K562 (cell line): ENCODE measurements around the gene ACBD4. TPM values are rescaled to one million over a fixed set of nuclear protein-coding genes. Genes with fewer than 3 reads are reported as not detected.

Source experiments
- CEBPZ ChIP-seq: fragments of 150-350 bp; IDR thresholded peaks from 2 replicates; pipeline ENCODE4 v1.6.1; 2014; ENCODE audit warnings: low read depth, mild to moderate bottlenecking, low read length, borderline replicate concordance
- E2F6 ChIP-seq, 2 experiments: IDR thresholded peaks; 2 replicates each; pipeline ENCODE4 v1.6.1; 2011; ENCODE audit warnings: borderline replicate concordance in 1 of 2, control low read depth in 1 of 2, low read depth in 1 of 2, low read length in 1 of 2, mild to moderate bottlenecking in 1 of 2, mixed read lengths in 1 of 2, moderate library complexity in 1 of 2; ENCODE audit not compliant: insufficient read depth in 1 of 2, insufficient read length in 1 of 2, poor library complexity in 1 of 2, severe bottlenecking in 1 of 2; ENCODE audit errors: extremely low read depth in 1 of 2
- GATA2 ChIP-seq: sonication (generic); formaldehyde crosslinking; IDR thresholded peaks from 2 replicates; pipeline ENCODE4 v1.4.0; 2020; ENCODE audit warnings: mild to moderate bottlenecking, missing genetic modification reagents
- PRPF4 ChIP-seq: fragments of 200-400 bp; formaldehyde crosslinking; IDR thresholded peaks from one replicate; pipeline ENCODE4 v1.6.1; 2017; ENCODE audit warnings: low read length, low read depth, mild to moderate bottlenecking; ENCODE audit not compliant: insufficient read depth, poor library complexity, severe bottlenecking
- XRCC3 ChIP-seq: fragments of 450-650 bp; IDR thresholded peaks from 2 replicates; pipeline ENCODE4 v1.6.1; 2017; ENCODE audit warnings: mild to moderate bottlenecking, moderate library complexity
- microRNA-seq: library from miRNA; unstranded; fragments of <30 nt; microRNA quantifications from one replicate; pipeline ENCODE4, GENCODE V29; 2018; ENCODE audit warnings: borderline microRNAs expressed
- polyA plus RNA-seq, 8 experiments: library from polyadenylated mRNA; depleted of rRNA in 4 of 8; stranded (reverse) in 5 of 8; unstranded in 3 of 8; fragments of >200 nt; fragmentation: Nextera tagmentation in 2 of 8; fragmentation: Illumina TruSeq in 1 of 8; extraction: Ambion mirVana in 2 of 8; extraction: Trizol in 1 of 8; gene quantifications; 2 replicates each; pipeline versions ENCODE4 v1.2.1 to v1.2.3, GENCODE V29; 2011 to 2014; ENCODE audit warnings: inconsistent platforms in 1 of 8, missing spikeins in 1 of 8
- small RNA-seq: library from RNA; depleted of rRNA; stranded (forward); fragments of <200 nt; gene quantifications from one replicate; pipeline ENCODE3, GENCODE V24; 2014
- total RNA-seq, 7 experiments: library from RNA; depleted of rRNA in 6 of 7; stranded (reverse); fragments of >200 nt in 6 of 7; fragmentation: Illumina TruSeq in 2 of 7; extraction: Trizol in 2 of 7; gene quantifications; 2 replicates each; pipeline versions ENCODE4 v1.2.1 to v1.2.3, GENCODE V29; 2011 to 2021; ENCODE audit warnings: low replicate concordance in 1 of 7

The ACBD4 gene
- total and polyA plus RNA-seq, 9 of the 15 experiments (the other 6 are each of a cell fraction or from before 2014, with no cell fraction given) = 0.14 to 6.9 (median 4.6) TPM

- TF ChIP-seq PRPF4 = no peak
- TF ChIP-seq E2F6 (IDR thresholded peaks at IDR 0.05; ENCODE audit: borderline replicate concordance in 1 of 2, extremely low read depth in 1 of 2, insufficient read depth in 1 of 2, insufficient read length in 1 of 2, low read depth in 1 of 2, low read length in 1 of 2, poor library complexity in 1 of 2, severe bottlenecking in 1 of 2) = no peak
- TF ChIP-seq CEBPZ = no peak
- no peak for TF ChIP-seq GATA2 (CRISPR knock-in tag)
- TF ChIP-seq XRCC3 = no peak
Measured at GRCh38 chr17:45190503-45191255, 55.2 kb downstream of the ACBD4 start (continued).

Small RNA genes lying within 50 kb of the gene (microRNA-seq; reads per million reads assigned to microRNA genes)
- gene MIR6784 = not detected

Small RNA genes lying within 50 kb of the gene (small RNA-seq; reads per million reads assigned to genes)
- gene MIR6784 = not detected

Other genes with a start within 250 kb of the ACBD4 start
Only the 7 nearest of the 12 such genes appear.
- gene DCAKD, start 84.1 kb upstream of the ACBD4 start, total RNA-seq (2014; rRNA removed) = 26.1 and 43.3 TPM in 2 replicates
- gene DCAKD, start 84.1 kb upstream of the ACBD4 start, total RNA-seq (2014; rRNA removed; fragmentation: Illumina TruSeq; extraction: Trizol) = 15.3 and 17.4 TPM in 2 replicates
- 26.2 and 26.5 TPM in 2 replicates for gene DCAKD, start 84.1 kb upstream of the ACBD4 start, total RNA-seq (2015; rRNA removed; fragmentation: Illumina TruSeq; extraction: Trizol)
- 35.5 and 39.8 TPM in 2 replicates for gene DCAKD, start 84.1 kb upstream of the ACBD4 start, total RNA-seq (2021)
- gene DCAKD, start 84.1 kb upstream of the ACBD4 start, polyA plus RNA-seq (2011; rRNA removed) = 14.4 and 28.6 TPM in 2 replicates
- 21.4 and 27.7 TPM in 2 replicates for gene DCAKD, start 84.1 kb upstream of the ACBD4 start, polyA plus RNA-seq (2014; fragmentation: Illumina TruSeq; extraction: Trizol)
- gene DCAKD, start 84.1 kb upstream of the ACBD4 start, polyA plus RNA-seq (2014; fragmentation: Nextera tagmentation; extraction: Ambion mirVana) = 1 to 10 TPM; 7.9 to 9.6 TPM
- gene DCAKD, start 84.1 kb upstream of the ACBD4 start, polyA plus RNA-seq (2014; rRNA removed) = 23.5 and 24.8 TPM in 2 replicates
- 116 and 117 TPM in 2 replicates for gene NMT1, start 74.4 kb upstream of the ACBD4 start, total RNA-seq (2014; rRNA removed)
- gene NMT1, start 74.4 kb upstream of the ACBD4 start, total RNA-seq (2014; rRNA removed; fragmentation: Illumina TruSeq; extraction: Trizol) = 105 and 140 TPM in 2 replicates
- 402 and 569 TPM in 2 replicates for gene NMT1, start 74.4 kb upstream of the ACBD4 start, total RNA-seq (2015; rRNA removed; fragmentation: Illumina TruSeq; extraction: Trizol)
- gene NMT1, start 74.4 kb upstream of the ACBD4 start, total RNA-seq (2021) = 213 and 214 TPM in 2 replicates
- 115 and 126 TPM in 2 replicates for gene NMT1, start 74.4 kb upstream of the ACBD4 start, polyA plus RNA-seq (2011; rRNA removed)
- gene NMT1, start 74.4 kb upstream of the ACBD4 start, polyA plus RNA-seq (2014; fragmentation: Illumina TruSeq; extraction: Trizol) = 205 and 323 TPM in 2 replicates
- gene NMT1, start 74.4 kb upstream of the ACBD4 start, polyA plus RNA-seq (2014; fragmentation: Nextera tagmentation; extraction: Ambion mirVana) = 100 to 1,000 TPM; 297 to 332 TPM
- gene NMT1, start 74.4 kb upstream of the ACBD4 start, polyA plus RNA-seq (2014; rRNA removed) = 86.7 and 116 TPM in 2 replicates
- gene PLCD3, start 3.2 kb upstream of the ACBD4 start, total RNA-seq (2014; rRNA removed) = 7.5 and 8.8 TPM in 2 replicates
- gene PLCD3, start 3.2 kb upstream of the ACBD4 start, total RNA-seq (2014; rRNA removed; fragmentation: Illumina TruSeq; extraction: Trizol) = 2.4 and 2.5 TPM in 2 replicates
- 4.0 and 4.6 TPM in 2 replicates for gene PLCD3, start 3.2 kb upstream of the ACBD4 start, total RNA-seq (2015; rRNA removed; fragmentation: Illumina TruSeq; extraction: Trizol)
- 22.6 and 22.9 TPM in 2 replicates for gene PLCD3, start 3.2 kb upstream of the ACBD4 start, total RNA-seq (2021)
- gene PLCD3, start 3.2 kb upstream of the ACBD4 start, polyA plus RNA-seq (2011; rRNA removed) = 8.1 and 16.5 TPM in 2 replicates
- 10.5 and 14.7 TPM in 2 replicates for gene PLCD3, start 3.2 kb upstream of the ACBD4 start, polyA plus RNA-seq (2014; fragmentation: Illumina TruSeq; extraction: Trizol)
- gene PLCD3, start 3.2 kb upstream of the ACBD4 start, polyA plus RNA-seq (2014; fragmentation: Nextera tagmentation; extraction: Ambion mirVana) = under 1 TPM; 0.20 to 0.27 TPM
- 8.2 and 15.7 TPM in 2 replicates for gene PLCD3, start 3.2 kb upstream of the ACBD4 start, polyA plus RNA-seq (2014; rRNA removed)
- 18.5 and 18.8 TPM in 2 replicates for gene HEXIM1, start 12.8 kb downstream of the ACBD4 start, total RNA-seq (2014; rRNA removed)
- 4.0 and 4.2 TPM in 2 replicates for gene HEXIM1, start 12.8 kb downstream of the ACBD4 start, total RNA-seq (2014; rRNA removed; fragmentation: Illumina TruSeq; extraction: Trizol)
- 6.6 and 7.3 TPM in 2 replicates for gene HEXIM1, start 12.8 kb downstream of the ACBD4 start, total RNA-seq (2015; rRNA removed; fragmentation: Illumina TruSeq; extraction: Trizol)
- gene HEXIM1, start 12.8 kb downstream of the ACBD4 start, total RNA-seq (2021) = 21.4 and 28.3 TPM in 2 replicates
- gene HEXIM1, start 12.8 kb downstream of the ACBD4 start, polyA plus RNA-seq (2011; rRNA removed) = 7.9 and 9.1 TPM in 2 replicates
- gene HEXIM1, start 12.8 kb downstream of the ACBD4 start, polyA plus RNA-seq (2014; fragmentation: Illumina TruSeq; extraction: Trizol) = 20.9 and 27.2 TPM in 2 replicates
- gene HEXIM1, start 12.8 kb downstream of the ACBD4 start, polyA plus RNA-seq (2014; fragmentation: Nextera tagmentation; extraction: Ambion mirVana) = 1 to 10 TPM; 1.4 to 1.6 TPM
- gene HEXIM1, start 12.8 kb downstream of the ACBD4 start, polyA plus RNA-seq (2014; rRNA removed) = 24.4 and 26.2 TPM in 2 replicates
- 2.7 and 3.4 TPM in 2 replicates for gene HEXIM2, start 26.2 kb downstream of the ACBD4 start, total RNA-seq (2014; rRNA removed)
- gene HEXIM2, start 26.2 kb downstream of the ACBD4 start, total RNA-seq (2014; rRNA removed; fragmentation: Illumina TruSeq; extraction: Trizol) = 0.29 and 0.69 TPM in 2 replicates
- gene HEXIM2, start 26.2 kb downstream of the ACBD4 start, total RNA-seq (2015; rRNA removed; fragmentation: Illumina TruSeq; extraction: Trizol) = 1.4 and 1.8 TPM in 2 replicates
- gene HEXIM2, start 26.2 kb downstream of the ACBD4 start, total RNA-seq (2021) = 2.0 and 2.1 TPM in 2 replicates
- gene HEXIM2, start 26.2 kb downstream of the ACBD4 start, polyA plus RNA-seq (2011; rRNA removed) = 1.1 and 1.6 TPM in 2 replicates
- gene HEXIM2, start 26.2 kb downstream of the ACBD4 start, polyA plus RNA-seq (2014; fragmentation: Illumina TruSeq; extraction: Trizol) = 1.1 and 1.9 TPM in 2 replicates
- gene HEXIM2, start 26.2 kb downstream of the ACBD4 start, polyA plus RNA-seq (2014; fragmentation: Nextera tagmentation; extraction: Ambion mirVana) = not detected
- 0.86 and 1.8 TPM in 2 replicates for gene HEXIM2, start 26.2 kb downstream of the ACBD4 start, polyA plus RNA-seq (2014; rRNA removed)
- gene FMNL1, start 86.2 kb downstream of the ACBD4 start, total RNA-seq (2014; rRNA removed) = 6.9 and 10.1 TPM in 2 replicates
- 5.7 and 5.8 TPM in 2 replicates for gene FMNL1, start 86.2 kb downstream of the ACBD4 start, total RNA-seq (2014; rRNA removed; fragmentation: Illumina TruSeq; extraction: Trizol)
- 8.3 and 10.7 TPM in 2 replicates for gene FMNL1, start 86.2 kb downstream of the ACBD4 start, total RNA-seq (2015; rRNA removed; fragmentation: Illumina TruSeq; extraction: Trizol)
- gene FMNL1, start 86.2 kb downstream of the ACBD4 start, total RNA-seq (2021) = 32.1 and 36.6 TPM in 2 replicates
- 7.7 TPM in 2 replicates for gene FMNL1, start 86.2 kb downstream of the ACBD4 start, polyA plus RNA-seq (2011; rRNA removed)
- gene FMNL1, start 86.2 kb downstream of the ACBD4 start, polyA plus RNA-seq (2014; fragmentation: Illumina TruSeq; extraction: Trizol) = 24.1 and 31.8 TPM in 2 replicates
- 1 to 10 TPM in 1 of 2 experiments, under 1 TPM in 1; 0.70 to 1.3 TPM for gene FMNL1, start 86.2 kb downstream of the ACBD4 start, polyA plus RNA-seq (2014; fragmentation: Nextera tagmentation; extraction: Ambion mirVana)
- gene FMNL1, start 86.2 kb downstream of the ACBD4 start, polyA plus RNA-seq (2014; rRNA removed) = 16.6 and 16.9 TPM in 2 replicates
- gene SPATA32, start 126.4 kb downstream of the ACBD4 start, total RNA-seq (2014; rRNA removed) = not detected in 2 replicates
- not detected in 2 replicates for gene SPATA32, start 126.4 kb downstream of the ACBD4 start, total RNA-seq (2014; rRNA removed; fragmentation: Illumina TruSeq; extraction: Trizol)
- gene SPATA32, start 126.4 kb downstream of the ACBD4 start, total RNA-seq (2015; rRNA removed; fragmentation: Illumina TruSeq; extraction: Trizol) = not detected in 2 replicates
- not detected in 2 replicates for gene SPATA32, start 126.4 kb downstream of the ACBD4 start, total RNA-seq (2021)
- gene SPATA32, start 126.4 kb downstream of the ACBD4 start, polyA plus RNA-seq (2011; rRNA removed) = not detected in 2 replicates
- not detected in 2 replicates for gene SPATA32, start 126.4 kb downstream of the ACBD4 start, polyA plus RNA-seq (2014; fragmentation: Illumina TruSeq; extraction: Trizol)
- gene SPATA32, start 126.4 kb downstream of the ACBD4 start, polyA plus RNA-seq (2014; fragmentation: Nextera tagmentation; extraction: Ambion mirVana) = under 1 TPM; 0.03 to 0.06 TPM
- gene SPATA32, start 126.4 kb downstream of the ACBD4 start, polyA plus RNA-seq (2014; rRNA removed) = not detected in 2 replicates